Ecto neural progenitor cell (in vitro differentiated cells): ENCODE results near the gene ZFHX3.

Experiments
- DNase-seq: peaks from one replicate; pipeline ENCODE4 v3.0.0-alpha.2; 2018; ENCODE audit warnings: low spot score

Gene ZFHX3

GRCh38 chr16:72824761-72825160 lies 223.2 kb downstream of the ZFHX3 start:
- DNase-seq = no peak

DNA sequence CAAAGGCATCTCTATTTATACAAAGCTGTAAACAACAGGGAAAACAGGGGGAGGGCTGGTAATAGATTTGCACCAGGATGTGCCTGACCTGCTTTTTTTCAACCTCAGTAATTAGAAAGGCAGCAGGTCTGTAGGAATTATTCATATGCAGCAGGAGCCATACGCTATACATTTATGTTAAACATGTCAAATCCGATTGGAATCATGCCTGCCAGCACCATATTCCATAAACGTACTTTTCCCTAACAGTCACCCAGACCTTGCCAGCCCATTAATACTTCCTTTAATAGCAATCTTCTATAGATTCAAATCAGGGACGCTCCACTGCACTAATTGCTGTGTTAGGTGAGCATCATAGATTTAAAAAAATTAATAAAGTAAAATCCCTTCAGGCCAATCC lies 223.9 kb downstream of the ZFHX3 start:
- DNase-seq = no peak

- no peak for DNase-seq
Observed at GRCh38 chr16:72821185-72821950, 226.6 kb downstream of the ZFHX3 start.

GRCh38 chr16:72819345-72819744 lies 228.6 kb downstream of the ZFHX3 start:
- no peak for DNase-seq

DNA sequence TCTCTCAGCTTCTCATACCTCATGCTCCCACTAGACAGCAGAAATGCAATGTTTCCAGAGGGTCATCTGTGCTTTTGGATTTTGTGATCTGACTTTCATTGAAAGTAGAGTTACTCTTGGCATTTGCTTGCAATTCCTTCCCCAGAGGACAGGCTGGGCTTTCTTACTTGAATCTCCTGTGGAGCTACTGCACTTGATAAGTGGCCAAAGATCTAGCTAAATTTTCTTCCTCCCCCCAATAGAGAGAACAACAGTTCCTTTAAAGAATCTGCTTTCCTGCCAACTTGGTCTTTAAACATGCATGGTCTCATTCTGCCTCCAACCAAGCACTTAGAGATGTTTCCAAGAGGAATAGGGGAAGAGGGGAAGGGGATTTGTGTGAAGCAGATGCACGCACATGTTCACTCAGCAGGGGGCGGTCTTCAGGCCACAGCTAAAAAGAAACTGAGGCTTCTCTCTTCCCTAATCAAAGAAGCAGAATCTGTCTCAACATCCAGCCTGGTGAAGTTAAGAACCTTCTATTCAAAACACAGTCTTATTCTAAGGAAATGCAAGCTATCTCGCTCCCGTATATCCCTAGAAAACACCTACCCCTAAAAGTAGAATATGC lies 229.6 kb downstream of the ZFHX3 start:
- no peak for DNase-seq

DNA sequence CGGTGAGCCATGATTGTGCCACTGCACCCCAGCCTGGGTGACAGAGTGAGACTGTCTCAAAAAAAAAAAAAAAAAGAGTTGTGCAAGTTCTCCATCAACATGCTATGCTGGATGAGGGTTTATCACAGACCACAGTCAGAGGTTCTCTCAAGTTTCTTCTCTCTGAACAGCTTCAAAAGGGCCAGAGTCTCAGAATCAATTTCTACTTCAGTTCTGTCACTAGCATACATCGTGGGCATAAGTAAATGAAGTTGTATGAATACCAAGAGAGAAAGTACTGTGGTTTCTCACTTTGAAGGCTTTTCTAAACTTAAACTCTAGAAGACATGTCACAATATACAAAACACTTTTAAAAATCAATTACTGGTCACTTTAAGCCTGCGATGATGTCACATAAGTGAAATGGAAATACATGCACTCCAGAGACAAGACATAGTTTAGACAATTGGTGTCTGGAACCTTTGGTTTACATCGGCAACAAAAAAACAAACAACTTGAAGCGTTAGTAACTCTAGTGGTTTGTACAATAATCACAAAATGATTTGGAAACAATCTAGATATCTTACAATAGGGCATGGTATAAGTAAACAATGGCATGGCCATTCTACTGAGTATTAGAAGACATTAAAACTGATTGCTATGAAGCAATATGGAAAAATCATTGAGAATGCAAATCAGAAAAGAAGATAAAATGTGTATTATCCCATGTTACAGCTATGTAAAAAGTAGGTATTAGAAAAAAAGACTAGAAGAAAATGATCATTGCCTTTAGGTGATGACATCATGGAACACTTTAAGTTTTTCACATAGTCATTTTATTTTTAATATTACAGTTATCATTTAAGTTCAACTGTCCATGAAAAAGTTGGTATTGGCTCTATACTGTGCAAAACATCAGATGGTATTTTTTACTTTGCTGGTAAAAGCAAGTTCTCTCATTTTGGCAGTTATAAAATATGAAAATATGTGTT lies 232.3 kb downstream of the ZFHX3 start:
- DNase-seq = no peak

- DNase-seq = no peak
Observed at GRCh38 chr16:72814226-72814625, 233.7 kb downstream of the ZFHX3 start.

DNA sequence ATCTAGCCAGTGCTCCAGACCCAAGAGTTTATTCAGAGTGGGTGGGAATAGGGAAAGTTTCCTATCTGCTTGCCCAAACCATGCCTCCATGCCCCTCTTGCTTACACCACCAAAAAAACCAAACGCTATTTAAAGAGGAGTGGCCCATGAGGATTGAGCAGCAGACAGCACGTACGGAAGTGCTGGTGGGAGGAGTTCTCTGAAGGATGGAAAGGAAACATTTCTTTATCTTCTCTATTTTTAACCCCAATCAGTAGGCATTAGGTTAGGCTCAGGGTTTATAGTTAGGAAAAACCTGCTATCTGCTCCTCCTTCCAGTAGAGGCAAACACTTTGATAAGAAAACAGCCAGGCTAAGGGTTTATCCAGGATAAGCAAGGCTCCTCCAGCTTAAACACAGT lies 235.3 kb downstream of the ZFHX3 start:
- DNase-seq = no peak

DNA sequence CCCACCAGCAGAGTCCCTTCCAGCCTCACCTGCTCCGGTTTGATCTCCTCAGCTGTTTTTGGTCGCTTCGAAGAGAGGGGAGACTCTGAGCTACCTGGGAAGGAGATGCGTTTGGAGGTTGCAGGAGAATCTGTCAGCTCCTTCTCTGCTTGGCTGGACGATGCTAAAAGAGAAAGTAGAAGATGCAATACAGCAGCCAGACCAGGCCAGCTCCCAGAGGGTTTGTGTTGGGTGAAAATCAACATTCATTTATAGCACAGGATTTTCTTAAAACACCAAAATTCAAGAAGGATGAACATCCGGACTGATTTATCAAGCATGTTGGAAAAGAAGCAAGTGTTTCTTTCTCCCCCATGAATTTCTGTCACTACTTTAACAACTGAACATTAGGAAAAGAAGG lies 236.1 kb downstream of the ZFHX3 start:
- DNase-seq = no peak

- no peak for DNase-seq
Observed at GRCh38 chr16:72811188-72811720, 236.7 kb downstream of the ZFHX3 start.

DNA sequence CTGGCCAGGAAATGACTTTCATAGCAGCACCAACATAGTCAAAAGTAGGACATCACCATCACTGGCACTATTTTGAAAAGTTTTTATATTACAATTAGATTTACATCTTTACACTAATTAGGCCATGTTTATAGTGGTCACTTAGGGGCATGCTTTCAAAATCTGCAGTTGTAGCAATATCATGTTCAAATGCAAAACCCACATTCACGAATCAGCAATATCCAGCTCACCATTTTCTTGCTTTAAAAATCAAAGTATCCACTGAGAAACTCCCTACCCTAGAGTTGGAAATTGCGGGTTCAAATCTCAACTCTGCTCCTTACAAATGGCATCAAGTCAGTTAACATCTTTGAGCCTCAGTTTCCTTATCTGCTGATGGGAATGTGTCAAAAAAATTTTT lies 237.4 kb downstream of the ZFHX3 start:
- DNase-seq = no peak

- DNase-seq = no peak
Observed at GRCh38 chr16:72809446-72809845, 238.5 kb downstream of the ZFHX3 start.

DNA sequence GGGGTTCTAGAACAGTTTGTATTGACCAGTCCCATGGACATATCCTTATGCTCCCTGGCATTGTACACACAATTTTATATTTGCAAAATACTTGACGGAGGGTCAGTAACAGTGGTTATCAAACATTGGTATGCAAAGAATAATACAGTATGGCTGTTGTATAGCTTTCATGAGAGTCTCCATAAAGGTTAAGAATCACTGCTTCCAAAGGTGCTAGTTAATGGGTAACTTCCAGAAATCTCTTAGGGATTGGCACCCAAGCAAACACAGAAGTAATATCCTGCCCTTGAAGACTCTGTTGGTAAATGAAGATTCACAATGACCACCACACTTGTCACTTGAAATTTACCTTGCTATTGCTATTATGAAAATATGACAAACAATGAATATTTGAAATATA lies 239.2 kb downstream of the ZFHX3 start:
- no peak for DNase-seq

GRCh38 chr16:72807245-72807644 lies 240.7 kb downstream of the ZFHX3 start:
- DNase-seq = no peak

DNA sequence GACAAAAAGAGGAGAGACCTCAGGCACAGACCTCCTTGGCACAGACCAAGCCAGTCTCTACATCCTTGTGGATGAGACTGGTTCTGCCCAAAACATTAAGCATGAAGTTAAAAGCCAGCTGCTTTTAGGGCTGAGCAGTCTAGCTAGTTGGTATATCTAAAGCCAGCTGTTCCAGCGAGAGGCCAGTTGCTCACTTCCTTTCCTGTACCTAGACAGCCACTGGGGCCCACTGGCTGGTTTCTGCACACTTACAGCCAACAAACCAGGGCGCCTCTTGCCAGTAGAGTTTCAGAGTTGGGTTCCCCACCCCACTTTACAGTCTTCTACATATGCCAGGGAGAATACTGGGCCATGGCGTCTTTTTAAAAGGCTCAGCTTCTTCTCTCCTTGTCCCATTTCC lies 242.4 kb downstream of the ZFHX3 start:
- DNase-seq = no peak

GRCh38 chr16:72800524-72801161 lies 247.3 kb downstream of the ZFHX3 start:
- DNase-seq = no peak

- DNase-seq = no peak
Observed at GRCh38 chr16:72798264-72798663, 249.7 kb downstream of the ZFHX3 start.

- DNase-seq = no peak
Observed at GRCh38 chr16:72797621-72798020, 250.3 kb downstream of the ZFHX3 start.

GRCh38 chr16:72796222-72796621 lies 251.7 kb downstream of the ZFHX3 start:
- DNase-seq = no peak

DNA sequence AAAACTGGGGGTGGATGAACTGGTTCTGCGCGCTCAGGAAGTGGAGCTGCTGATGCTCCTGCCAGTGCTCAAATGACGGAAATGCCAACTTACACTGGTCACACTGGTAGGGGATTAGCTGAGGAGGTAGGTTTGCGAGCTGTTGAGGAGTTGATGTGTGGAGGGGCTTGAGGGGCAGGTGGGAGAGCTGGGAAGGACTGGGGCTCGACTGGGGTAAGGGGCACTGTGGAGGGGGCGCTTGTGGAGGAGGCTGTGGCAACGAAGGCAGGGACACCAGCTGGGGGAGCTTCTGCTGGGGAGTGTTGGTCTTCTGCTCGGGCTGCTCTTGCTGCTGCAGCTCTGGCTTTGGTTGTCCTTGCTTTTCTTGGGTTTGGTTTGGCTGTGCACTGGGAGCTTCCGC lies 252.9 kb downstream of the ZFHX3 start:
- DNase-seq = no peak

DNA sequence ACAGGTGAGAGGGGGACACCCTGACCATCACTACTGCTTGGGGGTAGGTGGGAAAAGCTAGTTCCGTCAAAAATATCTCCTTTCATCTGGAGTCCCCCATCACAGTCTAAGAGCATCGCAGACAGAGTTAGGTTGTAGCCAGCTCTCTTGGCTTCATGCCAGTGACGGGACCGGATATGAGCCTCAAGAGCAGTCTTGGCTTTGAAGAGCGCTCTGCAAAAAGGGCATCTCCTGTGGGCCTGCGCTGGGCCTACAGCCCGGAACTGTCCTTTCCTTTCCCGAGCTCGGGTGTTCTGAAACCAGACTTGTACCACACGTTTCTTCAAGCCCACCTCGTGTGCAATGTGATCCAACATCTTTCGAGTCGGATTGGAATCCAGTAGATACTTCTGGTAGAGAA lies 253.6 kb downstream of the ZFHX3 start:
- DNase-seq = no peak

- no peak for DNase-seq
Observed at GRCh38 chr16:72793716-72794115, 254.2 kb downstream of the ZFHX3 start.
